Measurements from ENCODE around the gene PPP1R12C. TPM values are rescaled to one million over a fixed set of nuclear protein-coding genes. Genes with fewer than 3 reads are reported as not detected.

The PPP1R12C gene
- total RNA-seq = 100 to 1,000 TPM in 1 of 2 donors, 10 to 100 TPM in 1; 82.6 to 112 TPM

GRCh38 chr19:55116859-55117662, at the start of gene PPP1R12C:
PPP1R12C (minus strand) TSS chr19:55117637; CDS start chr19:55117543, 94 bp downstream.
- peaks cover 8% of the 10 kb centered on the region for H3K4me1 ChIP-seq
- no peaks in the 10 kb centered on the region for H3K36me3 ChIP-seq
- H3K27ac ChIP-seq = peak within 1 kb of the TSS; percentile 88
- intact Hi-C loops (cut with DNase I) = no loop called here
- no peaks in the 10 kb centered on the region for H3K9me3 ChIP-seq
- no peaks in the 10 kb centered on the region for H3K27me3 ChIP-seq
- peak within 1 kb of the TSS; percentile 76 for H3K4me3 ChIP-seq
- peak; percentile 38 for DNase-seq
- TF ChIP-seq, protein P1, sequence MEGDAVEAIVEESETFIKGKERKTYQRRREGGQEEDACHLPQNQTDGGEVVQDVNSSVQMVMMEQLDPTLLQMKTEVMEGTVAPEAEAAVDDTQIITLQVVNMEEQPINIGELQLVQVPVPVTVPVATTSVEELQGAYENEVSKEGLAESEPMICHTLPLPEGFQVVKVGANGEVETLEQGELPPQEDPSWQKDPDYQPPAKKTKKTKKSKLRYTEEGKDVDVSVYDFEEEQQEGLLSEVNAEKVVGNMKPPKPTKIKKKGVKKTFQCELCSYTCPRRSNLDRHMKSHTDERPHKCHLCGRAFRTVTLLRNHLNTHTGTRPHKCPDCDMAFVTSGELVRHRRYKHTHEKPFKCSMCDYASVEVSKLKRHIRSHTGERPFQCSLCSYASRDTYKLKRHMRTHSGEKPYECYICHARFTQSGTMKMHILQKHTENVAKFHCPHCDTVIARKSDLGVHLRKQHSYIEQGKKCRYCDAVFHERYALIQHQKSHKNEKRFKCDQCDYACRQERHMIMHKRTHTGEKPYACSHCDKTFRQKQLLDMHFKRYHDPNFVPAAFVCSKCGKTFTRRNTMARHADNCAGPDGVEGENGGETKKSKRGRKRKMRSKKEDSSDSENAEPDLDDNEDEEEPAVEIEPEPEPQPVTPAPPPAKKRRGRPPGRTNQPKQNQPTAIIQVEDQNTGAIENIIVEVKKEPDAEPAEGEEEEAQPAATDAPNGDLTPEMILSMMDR (IDR thresholded peaks at IDR 0.05) = no peak
- peak within 1 kb of the TSS; percentile 77 to 99 for H3K9ac ChIP-seq (ENCODE audit: low read depth in 2 of 2, low read length in 2 of 2)

DNA sequence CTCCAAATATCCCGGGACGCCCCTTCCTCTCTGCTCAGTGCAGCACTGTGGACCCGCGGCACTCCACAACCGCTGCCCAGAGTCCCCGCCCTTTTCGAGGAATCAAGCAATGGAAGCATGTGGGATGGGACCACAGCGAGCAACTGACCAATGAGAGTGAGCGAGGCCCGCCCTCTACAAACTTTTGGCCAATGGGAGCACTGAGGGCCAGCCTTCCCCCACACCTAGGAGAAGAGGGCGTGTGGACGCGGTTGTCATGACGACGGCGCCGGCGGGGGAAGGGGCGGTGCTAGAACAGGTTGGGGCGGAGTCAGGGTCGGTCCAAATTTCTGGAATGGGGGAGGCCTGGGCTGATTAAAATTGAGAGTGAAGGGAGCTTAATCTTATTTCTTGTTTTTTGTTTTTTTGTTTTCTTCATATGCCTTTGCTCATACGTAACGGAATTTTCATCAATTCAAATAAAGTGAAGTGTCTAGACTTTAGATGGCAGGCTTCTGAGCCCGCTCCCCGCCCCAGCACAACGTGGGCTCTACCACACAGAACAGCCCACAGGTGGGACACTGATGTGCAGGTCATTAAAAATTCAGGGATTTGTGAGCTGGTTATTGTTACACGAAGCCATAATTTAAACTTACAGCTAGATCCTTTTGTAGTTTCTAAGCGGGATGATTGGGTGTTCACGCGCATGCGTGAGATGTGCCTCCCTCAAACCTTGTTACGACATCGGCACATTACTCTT, 49.3 kb upstream of the PPP1R12C start, which contains the start of gene DNAAF3:
TSS of gene DNAAF3 (minus strand) at position 84 of the 739 bp plus-strand sequence. CDS start 200 bp downstream, outside the sequence.
- peaks cover 26% of the 10 kb centered on the region for H3K27me3 ChIP-seq
- DNase-seq = peak; percentile 95
- no peak within 1 kb of the TSS for H3K9ac ChIP-seq (ENCODE audit: low read depth in 2 of 2, low read length in 2 of 2)
- TF ChIP-seq, protein P1 (IDR thresholded peaks at IDR 0.05) = no peak
- H3K36me3 ChIP-seq = no peaks in the 10 kb centered on the region
- peaks cover 5% of the 10 kb centered on the region for H3K4me1 ChIP-seq
- intact Hi-C loops (cut with DNase I) = no loop called here
- H3K27ac ChIP-seq = no peak within 1 kb of the TSS
- H3K4me3 ChIP-seq = peak within 1 kb of the TSS; percentile 43
- H3K9me3 ChIP-seq = no peaks in the 10 kb centered on the region

DNA sequence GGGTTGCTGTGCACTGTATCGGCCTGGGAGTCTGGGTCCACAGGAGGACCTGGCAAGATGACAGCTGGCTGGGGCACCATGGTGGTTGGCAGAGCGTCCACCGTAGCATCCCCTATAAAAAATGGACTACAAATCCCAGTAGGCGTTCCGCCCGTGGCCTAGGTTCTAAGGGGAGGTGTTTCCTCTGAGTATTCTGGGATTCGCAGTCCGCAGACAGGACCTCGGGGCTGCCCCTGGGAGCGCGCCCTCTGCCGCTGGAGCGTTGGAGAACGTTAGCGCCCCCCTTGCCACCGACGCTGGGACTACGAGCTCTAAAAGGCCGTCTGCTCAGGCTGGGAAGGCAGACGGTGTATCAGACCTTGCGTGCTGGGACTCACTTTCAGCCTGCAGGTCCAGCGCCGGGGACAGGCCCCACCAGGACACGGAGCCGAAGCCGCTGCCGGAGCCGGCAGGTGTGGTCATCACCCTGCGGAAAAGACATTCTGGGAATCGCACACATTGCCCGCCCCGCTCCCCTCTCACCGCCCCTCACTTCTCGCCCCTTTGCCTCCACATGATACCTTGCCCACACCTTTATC, 48.6 kb upstream of the PPP1R12C start:
- Histone ChIP-seq H3K4me3 (peak overlapping the region; percentile 43), H3K36me3 (no peaks in the 10 kb centered on the region), H3K27me3 (peaks cover 31% of the 10 kb centered on the region), H3K9me3 (no peaks in the 10 kb centered on the region), H3K4me1 (peaks cover 5% of the 10 kb centered on the region), H3K27ac (no peak overlapping the region), H3K9ac (ENCODE audit: low read depth in 2 of 2, low read length in 2 of 2) (no peak overlapping the region)
- TF ChIP-seq, protein P1 (IDR thresholded peaks at IDR 0.05) = peak; percentile 27
- DNase-seq = peak; percentile 56
- intact Hi-C loops (cut with DNase I) = no loop called here

DNA sequence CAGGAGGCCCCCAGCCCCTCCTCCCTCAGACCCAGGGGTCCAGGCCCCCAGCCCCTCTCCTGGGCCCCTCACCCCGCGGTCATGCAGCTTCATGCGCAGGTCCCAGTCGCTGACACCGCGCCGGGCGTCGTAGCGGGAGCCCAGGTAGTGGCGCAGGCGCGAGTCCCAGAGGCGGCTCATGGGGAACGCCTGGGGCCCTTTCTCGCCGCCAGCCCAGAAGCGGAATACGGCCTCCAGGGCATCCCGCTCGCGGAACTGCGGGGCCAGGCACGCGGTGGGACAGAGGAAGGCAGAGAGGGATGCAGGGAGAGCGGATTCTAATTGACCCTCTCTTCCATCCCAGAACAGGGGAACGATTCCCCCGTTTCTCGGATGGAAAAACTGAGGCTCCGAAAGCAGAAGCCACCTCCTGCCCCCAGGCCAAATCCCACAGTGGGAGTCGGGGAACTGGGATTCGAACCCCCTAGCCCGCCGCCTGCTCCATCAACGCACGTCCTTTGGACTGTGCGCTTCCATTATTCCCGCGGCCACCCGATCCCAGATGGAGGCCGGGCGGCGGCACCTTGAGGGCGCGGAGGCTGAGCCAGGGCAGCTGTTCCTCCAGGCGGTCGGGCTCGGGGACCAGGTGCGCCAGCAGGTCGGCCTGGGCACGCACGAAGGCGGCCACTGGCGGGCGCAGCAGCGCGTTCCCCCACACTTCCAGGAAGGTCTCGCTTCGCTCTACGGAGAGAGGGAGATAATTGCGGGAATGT, 44.3 kb upstream of the PPP1R12C start:
- no peaks in the 10 kb centered on the region for H3K36me3 ChIP-seq
- no peak for DNase-seq
- H3K4me3 ChIP-seq = no peak overlapping the region
- peaks cover 20% of the 10 kb centered on the region for H3K27me3 ChIP-seq
- TF ChIP-seq, protein P1 (IDR thresholded peaks at IDR 0.05) = no peak
- H3K27ac ChIP-seq = no peak overlapping the region
- H3K9ac ChIP-seq (ENCODE audit: low read depth in 2 of 2, low read length in 2 of 2) = no peak overlapping the region
- no peaks in the 10 kb centered on the region for H3K4me1 ChIP-seq
- intact Hi-C loops (cut with DNase I) = no loop called here
- no peaks in the 10 kb centered on the region for H3K9me3 ChIP-seq

GRCh38 chr19:55160986-55161365, 43.5 kb upstream of the PPP1R12C start:
- Histone ChIP-seq H3K27ac (no peak overlapping the region), H3K9me3 (no peaks in the 10 kb centered on the region), H3K4me3 (no peak overlapping the region), H3K36me3 (no peaks in the 10 kb centered on the region), H3K9ac (ENCODE audit: low read depth in 2 of 2, low read length in 2 of 2) (no peak overlapping the region), H3K4me1 (no peaks in the 10 kb centered on the region), H3K27me3 (peaks cover 21% of the 10 kb centered on the region)
- no peak for DNase-seq
- TF ChIP-seq, protein P1 (IDR thresholded peaks at IDR 0.05) = no peak
- intact Hi-C loops (cut with DNase I) = no loop called here
